Chondrocyte (in vitro differentiated cells): ENCODE results near the gene TMEM132D. TPM values are rescaled to one million over a fixed set of nuclear protein-coding genes. Genes with fewer than 3 reads are reported as not detected.

Experiments
- DNase-seq: peaks from one replicate; pipeline ENCODE4 v3.0.0; 2021; ENCODE audit warnings: mixed read lengths, low spot score
- H3K27ac Mint-ChIP-seq: one replicate; pipeline ENCODE4 v1.8.0; 2021; ENCODE audit warnings: mild to moderate bottlenecking, moderate library complexity, mixed read lengths; ENCODE audit not compliant: unreplicated experiment
- H3K27me3 Mint-ChIP-seq: 2 replicates; pipeline ENCODE4 v1.8.0; 2021; ENCODE audit warnings: low read depth, mixed read lengths
- H3K36me3 Mint-ChIP-seq: 2 replicates; pipeline ENCODE4 v1.8.0; 2021; ENCODE audit warnings: low read depth, mixed read lengths
- H3K4me1 Mint-ChIP-seq: 2 replicates; pipeline ENCODE4 v1.8.0; 2021; ENCODE audit warnings: low read depth, mild to moderate bottlenecking, mixed read lengths
- H3K4me3 Mint-ChIP-seq: one replicate; pipeline ENCODE4 v1.8.0; 2021; ENCODE audit warnings: mild to moderate bottlenecking, moderate library complexity, mixed read lengths; ENCODE audit not compliant: unreplicated experiment
- H3K9me3 Mint-ChIP-seq: 2 replicates; pipeline ENCODE4 v1.8.0; 2021; ENCODE audit warnings: low read depth, mixed read lengths
- CTCF ChIP-seq: fragments of 200-600 bp; sonication (generic); IDR thresholded peaks from 2 replicates; pipeline ENCODE4 v1.5.0; 2021; ENCODE audit warnings: antibody characterized with exemption, mild to moderate bottlenecking, moderate library complexity
- total RNA-seq: library from RNA; stranded (reverse); gene quantifications from 3 replicates; pipeline ENCODE4 v1.2.1, GENCODE V29; 2021

Gene TMEM132D
- total RNA-seq, 1 donor from 2014 or later, result 3.1 TPM

- TF ChIP-seq CTCF, result no peak
- H3K4me3 Mint-ChIP-seq, result no peak overlapping the region
- no peak for DNase-seq
- no peaks in the 10 kb centered on the region for H3K27me3 Mint-ChIP-seq
- no peaks in the 10 kb centered on the region for H3K4me1 Mint-ChIP-seq
- H3K9me3 Mint-ChIP-seq, result peaks cover 6% of the 10 kb centered on the region
- no peaks in the 10 kb centered on the region for H3K36me3 Mint-ChIP-seq
- H3K27ac Mint-ChIP-seq, result no peak overlapping the region
These were observed 695.3 kb downstream of the TMEM132D start for GRCh38 chr12:129208566-129208965.

DNA sequence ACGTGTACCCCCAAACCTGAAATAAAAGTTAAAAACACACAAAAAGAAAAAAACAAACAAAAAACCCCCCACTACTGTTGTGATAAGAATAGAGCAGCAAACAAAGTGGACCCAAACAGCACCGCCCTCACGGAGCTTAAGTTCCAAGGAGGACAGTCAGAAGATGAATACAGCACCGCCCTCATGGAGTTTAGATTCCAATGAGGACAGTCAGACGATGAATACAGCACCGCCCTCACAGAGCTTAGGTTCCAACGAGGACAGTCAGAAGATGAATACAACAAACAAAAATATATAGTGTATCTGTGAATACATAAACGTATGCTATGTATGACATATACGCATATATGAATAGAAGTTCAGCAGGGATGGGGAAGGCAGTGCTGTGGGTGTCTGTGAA is 696.7 kb downstream of the TMEM132D start:
- H3K9me3 Mint-ChIP-seq, result peaks cover 3% of the 10 kb centered on the region
- DNase-seq, result no peak
- TF ChIP-seq CTCF, result no peak
- H3K27me3 Mint-ChIP-seq, result no peaks in the 10 kb centered on the region
- H3K36me3 Mint-ChIP-seq, result no peaks in the 10 kb centered on the region
- no peak overlapping the region for H3K4me3 Mint-ChIP-seq
- no peaks in the 10 kb centered on the region for H3K4me1 Mint-ChIP-seq
- H3K27ac Mint-ChIP-seq, result no peak overlapping the region

GRCh38 chr12:129203456-129203855 is 700.4 kb downstream of the TMEM132D start:
- no peaks in the 10 kb centered on the region for H3K27me3 Mint-ChIP-seq
- H3K4me1 Mint-ChIP-seq, result no peaks in the 10 kb centered on the region
- DNase-seq, result no peak
- peaks cover 10% of the 10 kb centered on the region for H3K9me3 Mint-ChIP-seq
- TF ChIP-seq CTCF, result no peak
- H3K36me3 Mint-ChIP-seq, result no peaks in the 10 kb centered on the region
- no peak overlapping the region for H3K4me3 Mint-ChIP-seq
- H3K27ac Mint-ChIP-seq, result no peak overlapping the region

- no peak overlapping the region for H3K4me3 Mint-ChIP-seq
- H3K36me3 Mint-ChIP-seq, result no peaks in the 10 kb centered on the region
- H3K4me1 Mint-ChIP-seq, result no peaks in the 10 kb centered on the region
- H3K27ac Mint-ChIP-seq, result no peak overlapping the region
- no peaks in the 10 kb centered on the region for H3K27me3 Mint-ChIP-seq
- TF ChIP-seq CTCF, result no peak
- DNase-seq, result no peak
- peaks cover 13% of the 10 kb centered on the region for H3K9me3 Mint-ChIP-seq
These were observed 701.6 kb downstream of the TMEM132D start for GRCh38 chr12:129202109-129202814.

GRCh38 chr12:129201029-129201428 is 702.8 kb downstream of the TMEM132D start:
- Mint-ChIP-seq H3K4me3 (no peak overlapping the region), H3K27ac (no peak overlapping the region), H3K27me3 (no peaks in the 10 kb centered on the region), H3K4me1 (no peaks in the 10 kb centered on the region), H3K9me3 (peaks cover 19% of the 10 kb centered on the region), H3K36me3 (no peaks in the 10 kb centered on the region)
- TF ChIP-seq CTCF, result no peak
- DNase-seq, result no peak
